ENCODE results near the gene PALB2.

PALB2 gene

GRCh38 chr16:23640931-23641765 lies at the start of gene PALB2, which contains the start of gene DCTN5:
TSS of gene PALB2 (minus strand) at chr16:23641310. CDS start at chr16:23641157, 153 bp downstream.
TSS of gene DCTN5 (plus strand) at chr16:23641466. CDS start at chr16:23641543, 77 bp downstream.
- DNase-seq, result peak; percentile 92

DNA sequence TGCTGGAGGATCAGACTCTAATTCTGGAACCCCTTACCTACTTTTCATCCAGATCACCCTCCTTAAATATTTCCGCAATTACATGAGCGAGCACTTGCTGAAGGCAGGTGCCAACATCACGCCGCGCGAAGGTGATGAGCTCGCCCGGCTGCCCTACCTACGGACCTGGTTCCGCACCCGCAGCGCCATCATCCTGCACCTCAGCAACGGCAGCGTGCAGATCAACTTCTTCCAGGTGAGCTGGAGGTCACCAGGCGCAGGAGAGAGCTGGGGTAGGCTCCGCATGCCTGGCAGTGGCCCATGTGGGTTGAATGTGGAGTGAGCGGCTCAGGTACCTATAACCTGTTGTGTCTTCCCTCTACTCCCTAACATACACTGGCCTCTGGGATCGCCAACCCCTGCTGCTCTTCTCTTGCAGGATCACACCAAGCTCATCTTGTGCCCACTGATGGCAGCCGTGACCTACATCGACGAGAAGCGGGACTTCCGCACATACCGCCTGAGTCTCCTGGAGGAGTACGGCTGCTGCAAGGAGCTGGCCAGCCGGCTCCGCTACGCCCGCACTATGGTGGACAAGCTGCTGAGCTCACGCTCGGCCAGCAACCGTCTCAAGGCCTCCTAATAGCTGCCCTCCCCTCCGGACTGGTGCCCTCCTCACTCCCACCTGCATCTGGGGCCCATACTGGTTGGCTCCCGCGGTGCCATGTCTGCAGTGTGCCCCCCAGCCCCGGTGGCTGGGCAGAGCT lies 48.5 kb upstream of the PALB2 start:
- no peak for DNase-seq

GRCh38 chr16:23687034-23687808 lies 46.1 kb upstream of the PALB2 start:
- no peak for DNase-seq

DNA sequence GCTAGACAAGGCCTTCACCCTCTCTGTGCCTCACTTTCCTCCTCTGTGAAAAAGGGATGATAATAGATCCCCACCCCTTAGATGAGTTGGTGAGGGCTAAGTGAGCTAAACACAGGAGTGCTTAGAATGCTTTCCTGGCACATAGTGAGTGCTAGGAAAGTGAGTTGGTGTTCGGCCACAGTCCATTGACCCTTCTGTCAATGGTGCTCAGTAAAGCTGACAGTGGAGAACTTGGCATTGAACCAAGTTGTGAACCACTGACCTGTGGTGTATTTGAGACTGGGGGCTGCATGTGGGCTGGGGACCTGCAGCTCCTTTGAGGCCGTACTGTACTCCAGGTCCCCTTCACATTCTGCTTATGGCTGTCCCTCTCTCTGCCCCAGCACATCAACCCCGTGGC lies 42.4 kb upstream of the PALB2 start:
- DNase-seq, result no peak

GRCh38 chr16:23682181-23682580 lies 41.1 kb upstream of the PALB2 start:
- DNase-seq, result no peak

DNA sequence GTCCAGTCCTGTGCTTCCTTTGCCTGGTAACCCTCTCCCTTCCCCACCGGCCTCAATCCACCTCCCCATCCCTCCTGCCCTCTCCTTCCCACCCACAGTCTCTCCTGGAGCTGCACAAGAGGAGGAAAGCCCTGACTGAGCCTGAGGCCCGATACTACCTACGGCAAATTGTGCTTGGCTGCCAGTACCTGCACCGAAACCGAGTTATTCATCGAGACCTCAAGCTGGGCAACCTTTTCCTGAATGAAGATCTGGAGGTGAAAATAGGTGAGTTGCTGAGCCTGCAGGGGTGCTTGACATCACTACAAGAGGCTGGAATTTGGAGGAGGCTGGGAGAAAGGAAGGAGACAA lies 38.9 kb upstream of the PALB2 start:
- DNase-seq, result no peak

DNA sequence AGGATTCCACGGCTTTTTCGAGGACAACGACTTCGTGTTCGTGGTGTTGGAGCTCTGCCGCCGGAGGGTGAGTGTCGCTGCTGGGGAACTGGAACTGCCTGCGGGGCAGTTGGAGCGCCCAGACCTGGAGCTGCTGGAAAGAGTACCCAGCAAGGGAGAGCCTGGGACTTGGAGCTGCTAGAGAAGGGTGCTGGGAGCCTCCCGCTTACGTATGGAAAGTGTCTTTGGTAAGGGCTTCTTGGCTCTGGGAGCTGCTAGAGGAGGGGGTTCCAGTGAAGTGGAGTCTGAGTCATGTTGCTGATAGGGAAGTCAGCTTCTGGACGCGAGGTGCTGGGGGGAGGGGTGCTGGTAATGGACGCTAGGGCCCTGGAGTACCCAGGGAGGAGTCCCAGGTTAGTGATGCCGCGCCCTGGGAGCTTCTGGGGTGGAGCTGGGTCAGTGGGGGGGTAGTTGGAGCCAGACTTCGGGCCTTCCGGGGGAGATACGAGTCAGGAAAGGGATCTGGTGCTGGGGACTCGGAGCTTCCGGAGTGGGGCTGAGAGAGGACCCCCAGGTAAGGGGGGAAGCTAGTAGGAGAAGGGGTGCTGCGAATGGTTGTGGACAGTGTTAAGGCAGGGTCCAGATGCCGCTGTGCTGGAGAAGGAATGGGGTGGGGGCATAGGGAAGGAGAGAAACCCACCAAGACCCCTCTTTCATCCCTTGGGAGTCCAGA lies 38.3 kb upstream of the PALB2 start:
- DNase-seq, result peak; percentile 53

DNA sequence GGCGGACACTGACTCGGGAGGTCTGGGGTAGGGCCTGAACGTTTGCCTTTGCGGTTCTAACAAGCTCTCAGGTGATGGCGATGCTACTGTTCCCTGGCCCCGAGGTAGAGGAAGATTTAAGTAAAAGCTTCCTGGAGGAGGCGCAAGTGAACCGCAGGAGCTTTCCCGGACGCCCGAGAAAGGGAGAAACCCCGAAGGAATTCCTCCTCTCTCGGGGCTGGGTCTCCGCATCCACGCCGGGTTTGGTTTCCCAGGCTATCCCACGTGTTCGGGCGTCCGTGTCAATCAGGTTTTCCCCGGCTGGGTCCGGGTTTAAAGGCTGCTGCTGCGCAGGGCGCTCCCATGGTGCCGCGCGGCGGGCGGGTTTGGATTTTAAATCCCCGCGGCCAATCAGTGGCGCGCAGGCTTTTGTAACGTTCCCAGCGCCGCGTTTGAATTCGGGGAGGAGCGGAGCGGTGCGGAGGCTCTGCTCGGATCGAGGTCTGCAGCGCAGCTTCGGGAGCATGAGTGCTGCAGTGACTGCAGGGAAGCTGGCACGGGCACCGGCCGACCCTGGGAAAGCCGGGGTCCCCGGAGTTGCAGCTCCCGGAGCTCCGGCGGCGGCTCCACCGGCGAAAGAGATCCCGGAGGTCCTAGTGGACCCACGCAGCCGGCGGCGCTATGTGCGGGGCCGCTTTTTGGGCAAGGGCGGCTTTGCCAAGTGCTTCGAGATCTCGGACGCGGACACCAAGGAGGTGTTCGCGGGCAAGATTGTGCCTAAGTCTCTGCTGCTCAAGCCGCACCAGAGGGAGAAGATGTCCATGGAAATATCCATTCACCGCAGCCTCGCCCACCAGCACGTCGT lies 37.5 kb upstream of the PALB2 start, which contains the start of gene PLK1:
TSS of gene PLK1 (plus strand) at position 460 of the 844 bp plus-strand sequence. CDS start at position 504, 44 bp downstream.
- DNase-seq, result peak; percentile 89

DNA sequence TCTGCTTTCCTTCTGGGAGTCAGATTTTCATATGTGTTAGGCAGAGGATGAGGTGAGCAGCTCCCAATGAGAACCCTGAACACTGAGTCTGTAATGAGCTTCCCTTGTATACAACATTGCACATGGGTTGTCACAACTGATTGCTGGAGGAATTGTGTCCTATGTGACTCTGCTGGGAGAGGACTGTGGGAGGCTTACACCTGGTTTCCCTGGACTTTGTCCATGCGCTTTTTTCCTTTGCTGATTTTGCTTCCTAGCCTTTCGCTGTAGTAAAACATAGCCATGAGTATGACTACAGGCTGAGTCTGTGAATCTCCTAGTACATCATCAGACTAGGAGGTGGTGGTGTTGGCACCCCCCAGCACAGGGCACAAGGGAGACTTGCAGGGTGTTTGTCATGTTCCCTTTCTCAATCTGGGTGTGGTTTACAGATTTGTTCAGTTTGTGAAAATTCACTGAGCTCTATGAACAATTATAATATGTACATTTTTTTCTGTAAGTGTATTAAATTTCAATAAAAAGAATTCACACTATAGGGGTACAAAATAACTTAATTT lies 35.9 kb upstream of the PALB2 start:
- no peak for DNase-seq

- no peak for DNase-seq
Measured at GRCh38 chr16:23673971-23674614, 33.0 kb upstream of the PALB2 start.

GRCh38 chr16:23670137-23670776 lies 29.1 kb upstream of the PALB2 start:
- DNase-seq, result peak; percentile 68

DNA sequence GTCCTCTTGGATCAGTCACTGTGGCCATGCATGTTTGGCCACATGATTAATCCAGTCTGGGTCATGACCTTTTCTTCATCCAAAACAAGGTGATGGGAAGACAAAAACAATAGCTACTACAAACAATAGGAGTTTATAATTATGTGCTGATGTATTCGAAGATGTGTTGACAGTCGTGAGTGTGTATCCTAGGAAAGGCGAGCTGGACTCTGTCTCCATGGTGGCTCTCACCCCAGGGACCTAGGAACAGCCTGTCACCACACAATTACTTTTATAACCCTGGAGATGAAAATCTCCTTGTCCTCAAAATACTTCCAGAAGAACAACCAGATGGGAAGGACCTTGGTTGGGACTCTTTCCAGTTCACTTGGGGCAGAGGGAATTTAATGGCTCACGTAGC lies 27.8 kb upstream of the PALB2 start:
- DNase-seq, result no peak

- DNase-seq, result no peak
Measured at GRCh38 chr16:23668225-23668624, 27.1 kb upstream of the PALB2 start.

GRCh38 chr16:23667355-23667659 lies 26.2 kb upstream of the PALB2 start:
- no peak for DNase-seq

DNA sequence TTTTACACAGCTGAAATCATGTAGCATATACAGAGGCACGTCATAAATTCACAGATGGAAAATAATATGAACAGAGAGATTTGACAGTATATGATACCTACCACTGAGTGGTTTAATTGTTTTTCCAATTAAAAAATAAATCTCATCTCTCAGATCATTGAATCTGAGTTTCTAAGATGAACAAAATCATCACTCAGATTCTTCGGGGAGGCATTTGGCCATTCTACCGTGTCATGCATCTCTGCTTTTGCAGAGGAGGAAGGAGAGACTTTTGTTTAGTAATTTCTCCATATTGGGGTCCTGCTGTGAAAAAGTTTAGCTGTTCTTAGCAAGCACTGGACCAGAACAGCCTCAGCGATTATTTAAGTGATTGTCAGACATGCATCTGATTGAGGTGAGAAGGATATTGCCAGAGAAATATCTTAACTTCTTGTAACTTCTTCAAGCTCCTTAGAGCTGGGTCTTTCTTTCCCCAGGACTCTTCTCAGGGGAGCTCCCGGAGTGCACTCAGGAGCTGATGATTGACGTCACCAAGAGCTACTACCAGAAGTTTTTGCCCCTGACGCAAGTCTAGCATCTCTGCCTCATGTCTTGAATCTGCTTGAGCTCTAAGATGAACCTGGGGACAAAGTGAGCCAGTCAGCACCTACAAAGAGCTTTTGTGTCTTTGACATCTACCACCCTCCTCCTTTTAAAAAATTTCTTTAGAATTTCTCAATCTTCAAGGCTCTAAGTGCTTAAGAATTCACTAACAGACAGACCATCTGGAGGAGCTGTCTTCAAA lies 25.7 kb upstream of the PALB2 start:
- no peak for DNase-seq

GRCh38 chr16:23663918-23664317 lies 22.8 kb upstream of the PALB2 start:
- DNase-seq, result no peak

- no peak for DNase-seq
Measured at GRCh38 chr16:23651943-23652468, 10.9 kb upstream of the PALB2 start.

DNA sequence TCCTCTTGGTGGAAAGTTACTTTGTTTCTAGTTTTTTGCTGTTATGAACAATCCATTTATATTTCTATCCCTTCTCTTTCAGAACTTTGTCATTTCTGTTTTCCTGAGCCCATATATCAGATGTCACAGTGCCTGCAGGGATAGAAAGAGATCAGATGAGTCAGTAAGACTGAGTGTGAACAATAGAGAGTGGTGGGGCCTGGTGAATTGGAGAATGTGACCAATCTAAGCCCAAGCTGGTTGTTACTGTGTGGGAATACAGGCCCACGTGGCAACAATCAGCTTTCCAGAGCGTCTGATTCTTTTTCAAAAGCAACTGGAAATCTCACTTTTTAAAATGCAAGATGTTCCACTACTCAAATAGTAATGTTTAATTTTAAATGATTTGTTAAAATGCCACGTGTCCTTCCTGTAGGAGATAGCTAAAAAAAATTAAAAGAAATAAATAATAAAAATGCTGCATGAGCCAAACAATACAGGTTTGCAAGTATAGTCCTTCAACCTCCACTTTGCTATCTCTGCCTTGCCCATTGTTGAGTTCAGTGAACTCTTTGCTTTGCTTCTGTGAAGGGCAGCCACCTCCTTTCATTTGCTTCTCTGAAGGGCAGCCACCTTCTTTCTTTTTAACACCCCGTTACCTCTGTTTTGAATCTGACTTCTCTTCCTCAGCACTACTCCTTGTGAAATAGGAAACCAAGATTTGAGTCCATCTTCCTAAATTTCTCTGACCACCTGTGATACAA lies 9.7 kb upstream of the PALB2 start:
- no peak for DNase-seq

Measured in stimulated activated CD8-positive, alpha-beta memory T cell treated with anti-CD3 and anti-CD28 coated beads, Interleukin-4, amount 100 ng/mL, for 48 hours (primary cell).